ENCODE results near the gene PTBP1.

DNA sequence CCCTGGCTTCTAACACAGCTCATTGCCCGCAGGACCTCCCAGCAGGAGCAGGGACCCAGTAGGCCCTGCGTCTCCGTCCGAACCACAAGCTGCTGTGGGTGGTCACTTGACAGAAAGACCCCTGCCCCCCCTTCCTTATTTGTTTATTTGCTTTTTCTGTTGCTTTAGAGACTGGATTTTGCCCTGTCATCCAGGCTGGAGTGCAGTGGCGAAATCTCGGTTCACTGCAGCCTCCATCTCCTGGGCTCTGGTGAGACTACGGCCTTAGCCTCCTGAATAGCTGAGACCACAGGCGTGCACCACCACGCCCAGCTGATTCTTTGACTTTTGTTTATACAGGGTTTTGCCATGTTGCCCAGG is 7.6 kb upstream of the PTBP1 start:
- TF ChIP-seq, protein P1, sequence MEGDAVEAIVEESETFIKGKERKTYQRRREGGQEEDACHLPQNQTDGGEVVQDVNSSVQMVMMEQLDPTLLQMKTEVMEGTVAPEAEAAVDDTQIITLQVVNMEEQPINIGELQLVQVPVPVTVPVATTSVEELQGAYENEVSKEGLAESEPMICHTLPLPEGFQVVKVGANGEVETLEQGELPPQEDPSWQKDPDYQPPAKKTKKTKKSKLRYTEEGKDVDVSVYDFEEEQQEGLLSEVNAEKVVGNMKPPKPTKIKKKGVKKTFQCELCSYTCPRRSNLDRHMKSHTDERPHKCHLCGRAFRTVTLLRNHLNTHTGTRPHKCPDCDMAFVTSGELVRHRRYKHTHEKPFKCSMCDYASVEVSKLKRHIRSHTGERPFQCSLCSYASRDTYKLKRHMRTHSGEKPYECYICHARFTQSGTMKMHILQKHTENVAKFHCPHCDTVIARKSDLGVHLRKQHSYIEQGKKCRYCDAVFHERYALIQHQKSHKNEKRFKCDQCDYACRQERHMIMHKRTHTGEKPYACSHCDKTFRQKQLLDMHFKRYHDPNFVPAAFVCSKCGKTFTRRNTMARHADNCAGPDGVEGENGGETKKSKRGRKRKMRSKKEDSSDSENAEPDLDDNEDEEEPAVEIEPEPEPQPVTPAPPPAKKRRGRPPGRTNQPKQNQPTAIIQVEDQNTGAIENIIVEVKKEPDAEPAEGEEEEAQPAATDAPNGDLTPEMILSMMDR (conservative IDR thresholded peaks at IDR 0.05; ENCODE audit: low read length), result no peak
- no peak for TF ChIP-seq EZH2phosphoT487 (IDR thresholded peaks at IDR 0.05; ENCODE audit: borderline replicate concordance, low read depth, low read length)

Data from OCI-LY7 (cell line).